GM19035 (cell line): ENCODE results near the gene PCGF5.
"Not testable (repeated sequence)": the region's sequence is repeated elsewhere in the genome, so short reads cannot be mapped to it uniquely, and the experiment has no call there.

Source experiments
- ATAC-seq: cut with Tn5 transposase; IDR thresholded peaks from one replicate; pipeline ENCODE4 v1.9.1; 2021; ENCODE audit not compliant: unreplicated experiment

Gene PCGF5

GRCh38 chr10:91220194-91220953 is at the start of gene PCGF5:
TSS of gene PCGF5 (plus strand) at chr10:91220663. CDS start at chr10:91222872, 2,209 bp downstream.
- peak; percentile 94 for ATAC-seq

GRCh38 chr10:91171485-91171884 is 49.0 kb upstream of the PCGF5 start:
- no peak for ATAC-seq

GRCh38 chr10:91172348-91172747 is 48.1 kb upstream of the PCGF5 start:
- ATAC-seq: no peak

- no peak for ATAC-seq
Observed at GRCh38 chr10:91185239-91185875, 35.1 kb upstream of the PCGF5 start.

- no peak for ATAC-seq
Observed at GRCh38 chr10:91187156-91187555, 33.3 kb upstream of the PCGF5 start.

- ATAC-seq: not testable (repeated sequence)
Observed at GRCh38 chr10:91188010-91188409, 32.5 kb upstream of the PCGF5 start.

- no peak for ATAC-seq
Observed at GRCh38 chr10:91188889-91189288, 31.6 kb upstream of the PCGF5 start.

- no peak for ATAC-seq
Observed at GRCh38 chr10:91190388-91190870, 30.0 kb upstream of the PCGF5 start.

GRCh38 chr10:91190876-91191583 is 29.4 kb upstream of the PCGF5 start:
- ATAC-seq: peak; percentile 77

- no peak for ATAC-seq
Observed at GRCh38 chr10:91191584-91191919, 28.9 kb upstream of the PCGF5 start.

GRCh38 chr10:91194497-91195179 is 25.8 kb upstream of the PCGF5 start:
- no peak for ATAC-seq

GRCh38 chr10:91196268-91197048 is 24.0 kb upstream of the PCGF5 start:
- no peak for ATAC-seq

- no peak for ATAC-seq
Observed at GRCh38 chr10:91197127-91197526, 23.3 kb upstream of the PCGF5 start.

- peak; percentile 77 for ATAC-seq
Observed at GRCh38 chr10:91198781-91199180, 21.7 kb upstream of the PCGF5 start.

- no peak for ATAC-seq
Observed at GRCh38 chr10:91200314-91201212, 19.9 kb upstream of the PCGF5 start.

GRCh38 chr10:91201213-91201996 is 19.1 kb upstream of the PCGF5 start:
- ATAC-seq: no peak

- ATAC-seq: peak; percentile 40
Observed at GRCh38 chr10:91206427-91206826, 14.0 kb upstream of the PCGF5 start.

- peak; percentile 12 for ATAC-seq
Observed at GRCh38 chr10:91206837-91207474, 13.5 kb upstream of the PCGF5 start.
